ENCODE data around the gene SOD3.

DNA sequence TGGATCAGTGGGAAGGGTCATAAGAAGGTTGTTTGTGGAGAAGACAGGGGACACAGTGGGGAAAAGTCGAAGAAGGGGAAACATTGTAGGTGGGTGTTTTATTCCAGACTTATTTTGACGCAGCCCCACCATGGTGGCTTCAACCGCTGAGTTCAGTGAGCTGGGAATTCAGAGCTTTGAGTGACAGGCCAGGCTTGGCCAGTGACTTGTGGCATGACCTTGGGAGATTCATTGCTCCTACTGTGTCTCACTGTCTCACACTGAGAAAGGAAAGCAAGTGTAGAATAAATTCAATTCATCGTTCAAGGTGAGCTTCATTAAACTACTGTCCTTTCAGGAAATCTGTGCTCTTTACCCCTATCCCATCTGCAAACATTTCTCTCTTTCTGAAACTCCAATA lies 47.4 kb upstream of the SOD3 start:
- TF ChIP-seq TEAD4 (IDR thresholded peaks at IDR 0.05) (no peak), TAF1 (IDR thresholded peaks at IDR 0.05; ENCODE audit: low read depth) (no peak), CEBPB (IDR thresholded peaks at IDR 0.05) (no peak), EP300 (IDR thresholded peaks at IDR 0.05; ENCODE audit: borderline replicate concordance) (no peak)
- TF ChIP-seq, protein P1, sequence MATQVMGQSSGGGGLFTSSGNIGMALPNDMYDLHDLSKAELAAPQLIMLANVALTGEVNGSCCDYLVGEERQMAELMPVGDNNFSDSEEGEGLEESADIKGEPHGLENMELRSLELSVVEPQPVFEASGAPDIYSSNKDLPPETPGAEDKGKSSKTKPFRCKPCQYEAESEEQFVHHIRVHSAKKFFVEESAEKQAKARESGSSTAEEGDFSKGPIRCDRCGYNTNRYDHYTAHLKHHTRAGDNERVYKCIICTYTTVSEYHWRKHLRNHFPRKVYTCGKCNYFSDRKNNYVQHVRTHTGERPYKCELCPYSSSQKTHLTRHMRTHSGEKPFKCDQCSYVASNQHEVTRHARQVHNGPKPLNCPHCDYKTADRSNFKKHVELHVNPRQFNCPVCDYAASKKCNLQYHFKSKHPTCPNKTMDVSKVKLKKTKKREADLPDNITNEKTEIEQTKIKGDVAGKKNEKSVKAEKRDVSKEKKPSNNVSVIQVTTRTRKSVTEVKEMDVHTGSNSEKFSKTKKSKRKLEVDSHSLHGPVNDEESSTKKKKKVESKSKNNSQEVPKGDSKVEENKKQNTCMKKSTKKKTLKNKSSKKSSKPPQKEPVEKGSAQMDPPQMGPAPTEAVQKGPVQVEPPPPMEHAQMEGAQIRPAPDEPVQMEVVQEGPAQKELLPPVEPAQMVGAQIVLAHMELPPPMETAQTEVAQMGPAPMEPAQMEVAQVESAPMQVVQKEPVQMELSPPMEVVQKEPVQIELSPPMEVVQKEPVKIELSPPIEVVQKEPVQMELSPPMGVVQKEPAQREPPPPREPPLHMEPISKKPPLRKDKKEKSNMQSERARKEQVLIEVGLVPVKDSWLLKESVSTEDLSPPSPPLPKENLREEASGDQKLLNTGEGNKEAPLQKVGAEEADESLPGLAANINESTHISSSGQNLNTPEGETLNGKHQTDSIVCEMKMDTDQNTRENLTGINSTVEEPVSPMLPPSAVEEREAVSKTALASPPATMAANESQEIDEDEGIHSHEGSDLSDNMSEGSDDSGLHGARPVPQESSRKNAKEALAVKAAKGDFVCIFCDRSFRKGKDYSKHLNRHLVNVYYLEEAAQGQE (IDR thresholded peaks at IDR 0.05; ENCODE audit: low read depth): no peak
- TF ChIP-seq, protein P2, sequence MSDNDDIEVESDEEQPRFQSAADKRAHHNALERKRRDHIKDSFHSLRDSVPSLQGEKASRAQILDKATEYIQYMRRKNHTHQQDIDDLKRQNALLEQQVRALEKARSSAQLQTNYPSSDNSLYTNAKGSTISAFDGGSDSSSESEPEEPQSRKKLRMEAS (IDR thresholded peaks at IDR 0.05): no peak

All from Ishikawa (cell line).